ENCODE results near the gene COL9A3.

DNA sequence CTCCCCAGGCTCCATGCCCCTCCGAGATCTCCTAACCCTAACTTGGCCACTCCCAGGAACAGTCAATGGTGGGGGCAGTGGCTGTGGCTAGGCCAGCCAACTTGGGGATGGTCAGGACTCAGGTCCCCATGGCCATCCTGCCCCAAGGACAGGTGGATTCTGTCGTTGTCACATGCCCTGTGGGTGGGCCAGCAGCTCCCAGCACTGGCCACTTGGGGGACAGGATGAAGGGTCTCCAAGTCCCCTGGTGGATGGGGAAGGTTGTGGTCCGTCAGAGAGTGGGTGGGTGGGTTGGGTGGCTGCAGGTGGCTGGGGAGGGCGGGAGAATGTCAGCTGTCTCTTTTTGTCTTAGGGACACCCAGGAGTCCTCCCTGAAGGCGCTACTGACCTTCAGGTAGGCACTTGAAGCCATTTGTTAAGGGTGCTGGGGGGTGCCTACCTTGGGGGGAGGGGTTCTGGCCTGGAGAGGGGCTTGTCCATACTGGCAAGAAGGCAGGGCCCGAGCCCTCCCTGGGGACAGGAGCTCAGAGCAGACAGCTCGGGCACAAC is 5.5 kb downstream of the COL9A3 start:
- TF ChIP-seq POLR2A (IDR thresholded peaks at IDR 0.05; ENCODE audit: low read length) (no peak), FOXS1 (CRISPR knock-in tag; IDR thresholded peaks at IDR 0.05) (no peak), JUNB (IDR thresholded peaks at IDR 0.05) (no peak), EHMT2 (IDR thresholded peaks at IDR 0.05; ENCODE audit: low read depth) (no peak), EP300 (IDR thresholded peaks at IDR 0.05) (no peak), BHLHE40 (IDR thresholded peaks at IDR 0.05; ENCODE audit: low read depth, low read length) (no peak), RFX5 (IDR thresholded peaks at IDR 0.05) (no peak), CHD4 (IDR thresholded peaks at IDR 0.05; ENCODE audit: borderline replicate concordance) (no peak), MYC (IDR thresholded peaks at IDR 0.05; ENCODE audit: borderline replicate concordance, low read length) (no peak)
- TF ChIP-seq, protein P1, sequence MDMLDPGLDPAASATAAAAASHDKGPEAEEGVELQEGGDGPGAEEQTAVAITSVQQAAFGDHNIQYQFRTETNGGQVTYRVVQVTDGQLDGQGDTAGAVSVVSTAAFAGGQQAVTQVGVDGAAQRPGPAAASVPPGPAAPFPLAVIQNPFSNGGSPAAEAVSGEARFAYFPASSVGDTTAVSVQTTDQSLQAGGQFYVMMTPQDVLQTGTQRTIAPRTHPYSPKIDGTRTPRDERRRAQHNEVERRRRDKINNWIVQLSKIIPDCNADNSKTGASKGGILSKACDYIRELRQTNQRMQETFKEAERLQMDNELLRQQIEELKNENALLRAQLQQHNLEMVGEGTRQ (IDR thresholded peaks at IDR 0.05), result no peak
- TF ChIP-seq, protein P2, sequence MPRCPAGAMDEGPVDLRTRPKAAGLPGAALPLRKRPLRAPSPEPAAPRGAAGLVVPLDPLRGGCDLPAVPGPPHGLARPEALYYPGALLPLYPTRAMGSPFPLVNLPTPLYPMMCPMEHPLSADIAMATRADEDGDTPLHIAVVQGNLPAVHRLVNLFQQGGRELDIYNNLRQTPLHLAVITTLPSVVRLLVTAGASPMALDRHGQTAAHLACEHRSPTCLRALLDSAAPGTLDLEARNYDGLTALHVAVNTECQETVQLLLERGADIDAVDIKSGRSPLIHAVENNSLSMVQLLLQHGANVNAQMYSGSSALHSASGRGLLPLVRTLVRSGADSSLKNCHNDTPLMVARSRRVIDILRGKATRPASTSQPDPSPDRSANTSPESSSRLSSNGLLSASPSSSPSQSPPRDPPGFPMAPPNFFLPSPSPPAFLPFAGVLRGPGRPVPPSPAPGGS (IDR thresholded peaks at IDR 0.05), result no peak
- TF ChIP-seq, protein P3, sequence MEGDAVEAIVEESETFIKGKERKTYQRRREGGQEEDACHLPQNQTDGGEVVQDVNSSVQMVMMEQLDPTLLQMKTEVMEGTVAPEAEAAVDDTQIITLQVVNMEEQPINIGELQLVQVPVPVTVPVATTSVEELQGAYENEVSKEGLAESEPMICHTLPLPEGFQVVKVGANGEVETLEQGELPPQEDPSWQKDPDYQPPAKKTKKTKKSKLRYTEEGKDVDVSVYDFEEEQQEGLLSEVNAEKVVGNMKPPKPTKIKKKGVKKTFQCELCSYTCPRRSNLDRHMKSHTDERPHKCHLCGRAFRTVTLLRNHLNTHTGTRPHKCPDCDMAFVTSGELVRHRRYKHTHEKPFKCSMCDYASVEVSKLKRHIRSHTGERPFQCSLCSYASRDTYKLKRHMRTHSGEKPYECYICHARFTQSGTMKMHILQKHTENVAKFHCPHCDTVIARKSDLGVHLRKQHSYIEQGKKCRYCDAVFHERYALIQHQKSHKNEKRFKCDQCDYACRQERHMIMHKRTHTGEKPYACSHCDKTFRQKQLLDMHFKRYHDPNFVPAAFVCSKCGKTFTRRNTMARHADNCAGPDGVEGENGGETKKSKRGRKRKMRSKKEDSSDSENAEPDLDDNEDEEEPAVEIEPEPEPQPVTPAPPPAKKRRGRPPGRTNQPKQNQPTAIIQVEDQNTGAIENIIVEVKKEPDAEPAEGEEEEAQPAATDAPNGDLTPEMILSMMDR (IDR thresholded peaks at IDR 0.05), result no peak

All from A549 (cell line).